Renal pelvis (tissue), 4 donors: ENCODE data around the gene POU6F2. TPM values are rescaled to one million over a fixed set of nuclear protein-coding genes. Genes with fewer than 3 reads are reported as not detected.
A peak's percentile ranks its signal among the peaks of the same experiment; 100 is the strongest.
"Not testable (repeated sequence)": the region's sequence is repeated elsewhere in the genome, so short reads cannot be mapped to it uniquely, and the experiment has no call there.

ENCODE experiments used
- DNase-seq: peaks from one replicate; pipeline ENCODE4 v3.0.0-alpha.2; 2013
- polyA plus RNA-seq, 3 donors: library from polyadenylated mRNA; unstranded; fragments of 120-200 nt; gene quantifications; one replicate each; pipeline ENCODE4 v1.2.1, GENCODE V29; 2013; ENCODE audit not compliant: insufficient read length in 3 of 3

POU6F2 gene
- polyA plus RNA-seq, 3 donors = 0.16 to 0.22 (median 0.18) TPM

GRCh38 chr7:39353615-39354376 lies 376.1 kb downstream of the POU6F2 start:
- peak; percentile 88 for DNase-seq

GRCh38 chr7:39355664-39356063 lies 378.0 kb downstream of the POU6F2 start:
- DNase-seq = no peak

GRCh38 chr7:39356172-39356925 lies 378.6 kb downstream of the POU6F2 start:
- DNase-seq = no peak

- DNase-seq = no peak
These were observed 379.9 kb downstream of the POU6F2 start for GRCh38 chr7:39357648-39358047.

- no peak for DNase-seq
These were observed 382.3 kb downstream of the POU6F2 start for GRCh38 chr7:39360038-39360437.

- no peak for DNase-seq
These were observed 383.1 kb downstream of the POU6F2 start for GRCh38 chr7:39360766-39361165.

GRCh38 chr7:39365751-39366295 lies 388.1 kb downstream of the POU6F2 start:
- DNase-seq = no peak

GRCh38 chr7:39367451-39367850 lies 389.7 kb downstream of the POU6F2 start:
- DNase-seq = no peak

- DNase-seq = no peak
These were observed 390.2 kb downstream of the POU6F2 start for GRCh38 chr7:39367943-39368342.

- no peak for DNase-seq
These were observed 394.7 kb downstream of the POU6F2 start for GRCh38 chr7:39372383-39372782.

GRCh38 chr7:39374436-39375040 lies 396.8 kb downstream of the POU6F2 start:
- DNase-seq = no peak

- DNase-seq = no peak
These were observed 397.6 kb downstream of the POU6F2 start for GRCh38 chr7:39375047-39375873.

GRCh38 chr7:39375874-39376190 lies 398.1 kb downstream of the POU6F2 start:
- no peak for DNase-seq

GRCh38 chr7:39376881-39377280 lies 399.2 kb downstream of the POU6F2 start:
- not testable (repeated sequence) for DNase-seq

GRCh38 chr7:39379416-39379815 lies 401.7 kb downstream of the POU6F2 start:
- no peak for DNase-seq

GRCh38 chr7:39383136-39383535 lies 405.4 kb downstream of the POU6F2 start:
- no peak for DNase-seq

GRCh38 chr7:39384386-39384785 lies 406.7 kb downstream of the POU6F2 start:
- DNase-seq = no peak

- no peak for DNase-seq
These were observed 409.0 kb downstream of the POU6F2 start for GRCh38 chr7:39386718-39387117.

GRCh38 chr7:39392151-39392550 lies 414.4 kb downstream of the POU6F2 start:
- DNase-seq = no peak

- no peak for DNase-seq
These were observed 416.5 kb downstream of the POU6F2 start for GRCh38 chr7:39394105-39394680.

GRCh38 chr7:39399458-39399857 lies 421.7 kb downstream of the POU6F2 start:
- DNase-seq = no peak
